Thyroid gland (tissue), 4 donors: Measurements from ENCODE around the gene ESRP2. TPM values are rescaled to one million over a fixed set of nuclear protein-coding genes. Genes with fewer than 3 reads are reported as not detected.

ENCODE experiments used
- DNase-seq, 2 donors: peaks; one replicate each; pipeline ENCODE4 v3.0.0-alpha.2; 2019
- H3K27ac ChIP-seq, 3 donors: fragments of 200-600 bp; sonication (generic); 1 replicate in 2 of 3; 2 replicates in 1 of 3; pipeline ENCODE4 v1.5.1; 2016 to 2019; ENCODE audit warnings: mild to moderate bottlenecking in 1 of 3, moderate library complexity in 1 of 3
- H3K27me3 ChIP-seq: fragments of 200-600 bp; sonication (generic); one replicate; pipeline ENCODE4 v1.5.1; 2019
- H3K36me3 ChIP-seq, 2 donors: fragments of 200-600 bp; sonication (generic); one replicate each; pipeline ENCODE4 v1.5.1; 2016 to 2019
- H3K4me1 ChIP-seq, 2 donors: fragments of 200-600 bp; sonication (generic); one replicate each; pipeline ENCODE4 v1.5.1; 2017 to 2019
- H3K4me3 ChIP-seq, 3 donors: fragments of 200-600 bp; sonication (generic); replicated peaks in 1 of 3; 1 replicate in 2 of 3; 2 replicates in 1 of 3; pipeline ENCODE4 v1.5.1; 2016; ENCODE audit warnings: mild to moderate bottlenecking in 1 of 3
- H3K9me3 ChIP-seq: fragments of 200-600 bp; sonication (generic); one replicate; pipeline ENCODE4 v1.5.1; 2017
- CTCF ChIP-seq, 6 experiments: fragments of 200-600 bp in 3 of 6; fragments of 450-650 bp in 3 of 6; sonication (generic) in 3 of 6; IDR thresholded peaks; one replicate each; pipeline ENCODE4 v1.5.1; 2016 to 2019; ENCODE audit warnings: antibody characterized with exemption in 6 of 6, mild to moderate bottlenecking in 2 of 6, inconsistent platforms in 1 of 6, moderate library complexity in 1 of 6
- POLR2A ChIP-seq, 2 donors: fragments of 450-650 bp; IDR thresholded peaks; one replicate each; pipeline ENCODE4 v1.6.1; 2017; ENCODE audit warnings: antibody characterized with exemption in 2 of 2, mild to moderate bottlenecking in 2 of 2, moderate library complexity in 1 of 2
- WGBS, 2 donors: methylation state at CpG; one replicate each; pipeline ENCODE4 v1.1.5; 2017; 5-methylcytosine and 5-hydroxymethylcytosine counted together
- intact Hi-C: fragments of 100-400 bp; cut with DNase I; formaldehyde crosslinking; loops from one replicate; pipeline ENCODE4 v1.15.1; 2023
- total RNA-seq, 4 donors: library from RNA; depleted of rRNA; stranded (reverse); fragments of >200 nt; gene quantifications; one replicate each; pipeline ENCODE4 v1.2.3, GENCODE V29; 2016

Gene ESRP2
- total RNA-seq, 4 donors from 2014 or later = 42.9 to 86.9 (median 50.5) TPM

- Histone ChIP-seq H3K27me3 (no peaks in the 10 kb centered on the region), H3K4me1 (peaks cover 28 to 34% of the 10 kb centered on the region in 2 donors), H3K27ac (peak overlapping the region in 2 of 3 donors; percentile 58 to 60), H3K4me3 (no peak overlapping the region), H3K9me3 (no peaks in the 10 kb centered on the region), H3K36me3 (peaks cover 27 to 31% of the 10 kb centered on the region in 2 donors)
- DNase-seq = no peak
- intact Hi-C loops = loop anchor here (10.0 kb wide), 1 partner anchor 238 kb away; the partner anchor contains the start of gene DPEP2
- no peak for TF ChIP-seq CTCF (IDR thresholded peaks at IDR 0.05)
- no peak for TF ChIP-seq POLR2A (IDR thresholded peaks at IDR 0.05)
- WGBS, 2 donors = 83 to 88% methylated on average over 5 of the region's 5 CpGs
These were observed 2.7 kb downstream of the ESRP2 start for GRCh38 chr16:68233085-68233834.

- Histone ChIP-seq H3K27me3 (no peaks in the 10 kb centered on the region), H3K36me3 (peaks cover 27 to 31% of the 10 kb centered on the region in 2 donors), H3K27ac (peak overlapping the region in 1 of 3 donors; percentile 58), H3K9me3 (no peaks in the 10 kb centered on the region), H3K4me3 (no peak overlapping the region), H3K4me1 (peaks cover 29 to 37% of the 10 kb centered on the region in 2 donors)
- intact Hi-C loops = loop anchor here (10.0 kb wide), 1 partner anchor 238 kb away; the partner anchor contains the start of gene DPEP2
- DNase-seq = no peak
- TF ChIP-seq POLR2A (IDR thresholded peaks at IDR 0.05) (no peak), CTCF (IDR thresholded peaks at IDR 0.05) (no peak)
- 90 to 91% methylated on average over 13 of the region's 16 CpGs for WGBS, 2 donors
These were observed 3.6 kb downstream of the ESRP2 start for GRCh38 chr16:68232335-68232734.

GRCh38 chr16:68231384-68232136 lies 4.4 kb downstream of the ESRP2 start:
- intact Hi-C loops = loop anchor here (10.0 kb wide), 1 partner anchor 237 kb away; the partner anchor contains the start of gene DPEP2
- Histone ChIP-seq H3K27ac (no peak overlapping the region), H3K4me1 (peaks cover 26 to 33% of the 10 kb centered on the region in 2 donors), H3K4me3 (no peak overlapping the region), H3K27me3 (no peaks in the 10 kb centered on the region), H3K9me3 (no peaks in the 10 kb centered on the region), H3K36me3 (peaks cover 27 to 31% of the 10 kb centered on the region in 2 donors)
- no peak for DNase-seq
- 89 to 94% methylated on average over 7 to 25 of the region's 26 CpGs for WGBS, 2 donors
- TF ChIP-seq CTCF (IDR thresholded peaks at IDR 0.05) (no peak), POLR2A (IDR thresholded peaks at IDR 0.05) (no peak)

GRCh38 chr16:68230956-68231355 lies 5.0 kb downstream of the ESRP2 start:
- no peaks in the 10 kb centered on the region for H3K9me3 ChIP-seq
- H3K27ac ChIP-seq = no peak overlapping the region
- TF ChIP-seq POLR2A (IDR thresholded peaks at IDR 0.05) (no peak), CTCF (IDR thresholded peaks at IDR 0.05) (no peak)
- no peak for DNase-seq
- peaks cover 27 to 35% of the 10 kb centered on the region in 2 donors for H3K36me3 ChIP-seq
- intact Hi-C loops = loop anchor here (10.0 kb wide), 1 partner anchor 236 kb away; the partner anchor contains the start of gene DPEP2
- no peak overlapping the region for H3K4me3 ChIP-seq
- H3K4me1 ChIP-seq = peaks cover 22 to 27% of the 10 kb centered on the region in 2 donors
- 89 to 92% methylated on average over 9 to 10 of the region's 12 CpGs for WGBS, 2 donors
- H3K27me3 ChIP-seq = no peaks in the 10 kb centered on the region
